Measurements from ENCODE around the gene MT1F.
"Not testable (repeated sequence)": the region's sequence is repeated elsewhere in the genome, so short reads cannot be mapped to it uniquely, and the experiment has no call there.

The MT1F gene

DNA sequence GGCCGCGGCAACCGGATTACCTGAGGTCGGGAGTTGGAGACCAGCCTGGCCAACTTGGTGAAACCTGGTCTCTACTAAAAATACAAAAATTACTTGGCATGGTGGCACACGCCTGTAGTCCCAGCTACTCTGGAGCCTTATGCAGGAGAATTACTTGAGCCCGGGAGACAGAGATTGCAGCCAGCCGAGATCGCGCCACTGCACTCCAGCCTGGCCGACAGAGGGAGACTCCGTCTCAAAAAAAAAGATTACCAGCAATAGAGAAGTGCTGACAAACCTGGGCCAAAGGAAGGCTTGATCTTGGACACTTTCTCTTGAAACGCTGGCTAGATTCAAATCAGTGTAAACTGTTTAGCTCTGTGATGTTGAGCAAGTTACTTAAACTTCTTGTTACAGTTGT, 16.2 kb downstream of the MT1F start:
- peak; percentile 20 to 27 for DNase-seq

DNA sequence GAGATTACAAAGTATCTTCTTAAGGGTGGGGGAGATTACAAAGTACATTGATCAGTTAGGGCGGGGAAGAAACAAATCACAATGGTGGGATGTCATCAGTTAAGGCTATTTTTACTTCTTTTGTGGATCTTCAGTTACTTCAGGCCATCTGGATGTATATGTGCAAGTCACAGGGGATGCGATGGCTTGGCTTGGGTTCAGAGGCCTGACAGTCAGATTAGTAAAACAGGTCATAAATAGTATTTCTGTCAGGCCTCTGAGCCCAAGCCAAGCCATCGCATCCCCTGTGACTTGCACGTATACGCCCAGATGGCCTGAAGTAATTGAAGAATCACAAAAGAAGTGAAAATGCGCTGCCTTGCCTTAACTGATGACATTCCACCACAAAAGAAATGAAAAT, 16.8 kb downstream of the MT1F start:
- not testable (repeated sequence) for DNase-seq

DNA sequence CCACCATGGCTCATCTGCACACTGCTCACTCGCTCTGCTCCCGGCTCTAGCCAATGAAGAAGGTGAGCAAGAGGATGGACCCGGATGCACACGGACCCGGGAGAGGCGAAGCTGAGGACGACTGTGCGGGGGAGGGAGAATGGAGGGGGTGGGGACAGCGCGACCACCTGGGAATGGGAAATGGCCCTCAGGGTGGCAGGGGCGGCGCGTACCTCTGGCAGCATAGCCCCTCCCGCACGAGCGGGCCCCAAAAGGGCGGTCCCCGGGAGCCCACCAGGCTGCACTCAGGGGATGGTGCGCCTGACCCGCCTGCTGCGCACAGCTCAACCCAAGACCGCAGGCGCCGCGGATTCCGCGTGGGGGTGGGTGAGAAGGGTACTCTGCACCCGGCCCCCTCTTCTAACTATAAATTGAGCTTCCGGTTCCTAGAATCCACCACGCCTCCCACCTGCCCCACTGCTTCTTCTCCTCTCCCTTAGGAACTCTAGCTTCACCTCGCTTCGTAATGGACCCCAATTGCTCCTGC, 18.0 kb downstream of the MT1F start:
- DNase-seq: peak; percentile 16 to 37

DNA sequence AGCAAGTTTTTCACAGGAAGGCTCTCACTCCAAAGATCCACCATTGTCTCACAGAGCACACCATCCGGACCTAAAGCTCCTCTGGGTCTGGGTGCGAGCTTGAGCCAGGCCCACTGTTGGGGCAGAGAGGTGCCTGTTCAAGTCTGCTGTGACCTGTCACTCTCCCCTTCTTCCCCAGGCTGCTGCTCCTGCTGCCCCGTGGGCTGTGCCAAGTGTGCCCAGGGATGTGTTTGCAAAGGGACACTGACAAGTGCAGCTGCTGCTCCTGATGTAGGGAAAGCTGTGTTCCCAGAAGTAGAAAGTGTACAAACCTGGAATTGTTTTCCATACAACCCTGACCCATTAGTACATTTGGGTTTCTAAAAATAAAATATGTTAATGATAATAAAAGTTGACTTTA, 19.7 kb downstream of the MT1F start:
- DNase-seq: no peak

DNA sequence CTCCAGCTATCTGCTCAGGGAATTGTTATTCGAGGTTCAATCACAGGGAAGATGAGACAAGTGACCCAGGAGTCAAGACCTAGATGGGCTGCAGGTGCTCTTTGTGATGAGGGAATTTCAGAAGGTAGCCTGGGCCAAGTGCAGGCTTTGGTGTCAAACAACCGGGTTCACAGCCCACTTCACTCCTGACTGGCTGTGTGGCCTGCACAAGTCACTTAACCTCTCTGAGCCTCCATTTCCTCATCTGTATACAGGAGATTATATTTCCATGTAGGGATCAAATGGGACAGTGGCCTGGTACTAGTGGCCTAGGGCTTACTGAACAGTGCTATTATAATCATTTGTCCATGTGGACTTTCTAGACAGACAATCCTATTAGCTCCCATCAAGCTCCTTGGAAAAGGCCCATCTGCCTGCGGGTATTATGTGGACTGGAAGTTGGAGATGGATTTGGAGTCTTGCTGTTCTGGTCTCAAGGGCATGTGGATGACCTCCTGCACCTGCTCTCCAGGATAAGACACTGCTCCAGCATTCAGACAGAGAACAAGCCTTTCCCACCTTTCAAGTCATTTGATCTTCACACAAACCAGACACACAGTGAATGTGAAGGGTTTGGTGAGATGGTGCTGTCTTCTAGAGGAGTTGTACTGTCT, 21.4 kb downstream of the MT1F start:
- no peak for DNase-seq

DNA sequence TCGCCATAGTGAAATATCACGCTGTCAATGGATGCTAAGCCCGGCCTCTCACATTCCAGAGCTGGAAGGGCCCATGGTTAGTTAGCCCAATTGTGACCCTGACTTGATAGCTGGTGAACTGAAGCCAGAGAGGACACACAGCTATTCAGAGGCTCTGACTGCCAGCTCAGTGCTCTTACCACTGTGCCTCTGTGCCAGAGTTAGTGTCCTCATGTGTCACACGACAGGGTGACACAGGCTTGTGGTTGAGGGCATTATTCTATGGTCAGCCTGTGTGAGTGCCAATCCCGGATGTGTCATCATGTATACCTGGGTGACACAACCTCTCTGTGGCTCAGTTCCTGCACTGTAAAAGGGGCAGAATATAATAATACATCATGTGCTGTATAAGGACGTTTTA, 22.1 kb downstream of the MT1F start:
- DNase-seq: no peak

DNA sequence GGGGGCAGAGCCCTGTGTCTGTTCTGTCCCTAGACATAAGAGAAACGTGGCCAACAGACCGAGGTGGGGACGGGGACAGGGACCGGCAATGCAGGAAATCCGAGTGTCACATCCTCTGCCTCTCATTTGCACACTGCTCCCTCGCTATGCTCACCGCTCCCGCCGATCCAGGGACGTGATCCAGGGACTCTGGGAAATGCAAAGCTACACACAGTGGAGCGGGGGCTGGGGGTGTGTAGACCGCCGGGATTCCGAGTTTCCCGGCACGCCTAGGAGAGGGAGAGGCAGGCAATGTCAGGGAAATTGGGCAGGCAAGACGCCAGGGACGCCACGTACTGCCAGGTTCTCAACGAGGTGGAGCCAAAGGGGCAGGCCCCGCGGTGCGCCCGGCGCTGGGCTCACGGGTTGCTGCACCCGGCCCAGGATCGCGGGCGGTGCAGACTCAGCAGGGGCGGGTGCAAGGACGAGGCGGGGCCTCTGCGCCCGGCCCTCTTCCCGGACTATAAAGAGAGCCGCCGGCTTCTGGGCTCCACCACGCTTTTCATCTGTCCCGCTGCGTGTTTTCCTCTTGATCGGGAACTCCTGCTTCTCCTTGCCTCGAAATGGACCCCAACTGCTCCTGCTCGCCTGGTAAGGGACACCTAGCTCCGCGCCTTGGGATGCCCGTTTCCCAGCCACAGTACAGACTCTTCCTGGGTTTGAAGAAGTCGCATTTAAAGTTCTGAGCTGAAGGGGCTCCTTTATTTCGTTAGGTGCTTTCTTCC, 24.4 kb downstream of the MT1F start, which contains the start of gene MT1X:
Gene MT1X, plus strand, starts transcription at position 532 of the 764 bp plus-strand sequence. Its CDS starts 71 bp downstream, at position 603.
- DNase-seq: peak; percentile 88

DNA sequence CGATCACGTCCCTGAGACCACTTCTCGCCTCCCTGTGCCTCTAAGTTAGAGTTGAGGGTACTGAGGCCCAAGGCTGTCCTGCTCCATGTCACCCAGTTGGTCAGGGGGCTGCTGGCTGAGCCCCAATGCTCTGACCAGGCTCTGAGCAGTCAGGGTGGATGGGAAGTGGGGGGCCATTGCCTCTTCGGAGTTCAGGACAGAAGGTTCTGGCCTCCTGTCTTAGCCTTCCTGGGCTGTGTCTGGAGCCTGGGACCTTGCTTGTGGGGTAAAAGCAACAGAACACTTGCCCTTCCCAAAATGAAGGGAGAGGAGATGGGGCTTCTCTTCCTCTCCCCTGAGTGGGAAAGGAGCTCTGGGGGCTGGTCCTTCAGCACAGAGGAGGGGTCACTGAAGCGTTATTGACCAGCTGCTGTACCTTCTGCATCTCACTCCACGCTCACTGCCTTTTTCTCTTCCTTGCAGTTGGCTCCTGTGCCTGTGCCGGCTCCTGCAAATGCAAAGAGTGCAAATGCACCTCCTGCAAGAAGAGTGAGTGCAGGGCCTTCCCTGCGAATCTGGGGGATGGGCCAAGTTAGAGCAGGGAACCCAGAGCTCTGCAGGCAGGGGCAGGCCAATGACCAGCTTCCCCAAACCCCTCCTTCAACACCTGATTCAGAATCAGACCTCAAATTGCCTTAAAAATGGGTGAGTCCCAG, 25.1 kb downstream of the MT1F start:
- DNase-seq: no peak

DNA sequence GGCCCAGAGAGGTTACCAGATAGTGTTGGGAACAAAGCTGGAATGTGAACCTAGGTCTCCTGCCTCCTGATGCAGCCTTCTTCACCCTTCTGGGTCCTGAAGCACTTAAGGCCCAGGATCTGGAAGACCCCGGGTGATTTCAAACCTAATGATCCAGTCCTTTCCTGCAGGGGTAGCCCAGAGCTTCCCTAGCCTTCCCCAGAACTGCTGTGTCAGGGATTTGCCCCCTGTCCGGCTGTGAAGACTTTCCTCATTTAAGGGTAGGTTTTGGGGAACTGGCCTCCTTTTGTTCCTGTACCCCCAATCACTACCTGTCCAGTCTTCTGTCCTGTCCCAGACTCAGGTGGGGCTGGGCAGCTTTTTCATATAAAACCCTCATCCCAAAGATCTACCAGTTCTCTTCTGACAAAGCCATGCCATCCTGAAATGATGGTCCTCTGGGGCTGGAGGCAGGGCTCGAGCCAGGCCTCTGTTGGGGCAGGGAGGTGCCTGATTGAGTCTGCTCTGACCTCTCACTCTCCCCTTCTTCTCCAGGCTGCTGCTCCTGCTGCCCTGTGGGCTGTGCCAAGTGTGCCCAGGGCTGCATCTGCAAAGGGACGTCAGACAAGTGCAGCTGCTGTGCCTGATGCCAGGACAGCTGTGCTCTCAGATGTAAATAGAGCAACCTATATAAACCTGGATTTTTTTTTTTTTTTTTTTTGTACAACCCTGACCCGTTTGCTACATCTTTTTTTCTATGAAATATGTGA, 25.8 kb downstream of the MT1F start:
- no peak for DNase-seq

DNA sequence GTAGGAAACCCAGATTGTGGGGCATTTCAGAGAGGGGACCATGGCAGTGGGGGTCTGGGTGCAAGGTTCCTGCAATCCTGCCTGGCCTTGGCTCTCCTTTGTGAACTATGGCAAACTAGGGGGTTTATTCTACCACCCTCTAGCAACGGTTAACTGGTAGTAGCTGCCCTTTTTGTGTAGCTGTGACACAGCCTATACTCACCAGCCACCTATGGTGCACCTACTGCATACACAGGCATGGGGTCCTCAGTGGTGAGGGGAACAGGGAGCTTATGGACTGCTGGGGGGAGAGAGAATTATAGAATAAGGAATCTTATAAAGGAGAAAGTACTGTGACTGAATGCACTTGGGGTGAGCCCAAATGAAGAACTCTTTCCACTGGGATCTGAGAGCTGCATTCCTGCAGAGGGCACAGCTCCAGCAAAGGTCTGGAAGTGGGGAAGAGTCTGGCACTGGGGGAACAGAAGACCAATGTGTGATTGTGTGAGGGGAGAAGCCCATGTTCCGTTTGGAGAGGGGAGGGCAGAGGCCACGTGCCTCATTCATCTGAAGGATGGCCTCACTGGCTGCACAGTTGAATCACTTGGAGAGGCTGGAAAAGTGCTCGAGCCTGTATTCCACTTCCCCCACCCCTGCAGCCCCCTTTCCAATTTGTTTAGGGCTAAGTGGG, 26.6 kb downstream of the MT1F start:
- DNase-seq: no peak

DNA sequence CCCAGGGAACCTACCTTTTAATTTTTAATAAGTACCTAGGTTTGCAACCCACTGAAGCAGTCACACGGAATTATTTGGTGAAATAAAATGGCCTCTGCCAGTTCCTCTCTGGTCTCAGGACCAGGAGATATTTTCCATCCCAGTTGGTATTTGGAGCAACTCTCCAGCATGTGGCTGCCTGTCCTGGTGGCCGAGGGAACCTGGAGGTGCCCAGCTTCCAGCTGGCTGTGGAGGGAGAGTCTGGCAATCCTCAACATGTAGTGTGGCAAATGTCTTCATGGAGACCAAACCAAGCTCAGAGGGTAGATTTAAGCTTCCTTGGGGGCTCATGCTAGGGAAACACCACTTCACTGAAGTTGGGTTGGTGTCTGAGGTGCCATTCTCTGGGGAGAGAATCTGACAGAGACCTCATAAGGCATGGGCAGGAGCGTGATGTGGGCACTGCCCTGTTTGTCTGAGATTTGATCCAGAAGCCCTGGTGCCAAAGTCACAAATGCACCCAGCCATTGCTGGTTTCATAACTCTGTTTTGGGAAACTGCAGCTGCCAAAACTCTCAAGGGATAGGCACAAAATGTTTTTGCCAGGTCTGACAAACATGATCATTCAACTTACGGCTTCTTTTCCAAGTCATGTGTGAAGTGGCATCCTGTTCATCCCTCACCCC, 27.3 kb downstream of the MT1F start:
- no peak for DNase-seq

DNA sequence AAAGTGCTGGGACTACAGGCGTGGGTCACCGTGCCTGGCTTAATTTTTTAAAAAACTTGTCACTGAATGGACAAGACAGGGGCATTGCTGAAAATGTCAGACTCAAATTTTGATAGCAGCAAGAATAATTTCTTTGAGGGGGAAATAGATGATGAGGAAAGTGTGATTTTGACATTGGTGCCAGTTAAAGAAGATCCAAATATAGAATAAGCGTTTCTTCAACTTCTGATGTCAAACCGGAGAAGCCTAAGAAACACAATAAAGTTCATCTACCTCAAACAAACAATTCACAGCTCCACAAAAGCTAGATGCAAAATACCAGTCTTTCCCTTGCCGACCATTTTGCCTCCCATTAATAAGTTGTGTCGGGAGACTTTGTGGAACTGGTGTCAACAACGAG, 29.0 kb downstream of the MT1F start:
- DNase-seq: no peak

DNA sequence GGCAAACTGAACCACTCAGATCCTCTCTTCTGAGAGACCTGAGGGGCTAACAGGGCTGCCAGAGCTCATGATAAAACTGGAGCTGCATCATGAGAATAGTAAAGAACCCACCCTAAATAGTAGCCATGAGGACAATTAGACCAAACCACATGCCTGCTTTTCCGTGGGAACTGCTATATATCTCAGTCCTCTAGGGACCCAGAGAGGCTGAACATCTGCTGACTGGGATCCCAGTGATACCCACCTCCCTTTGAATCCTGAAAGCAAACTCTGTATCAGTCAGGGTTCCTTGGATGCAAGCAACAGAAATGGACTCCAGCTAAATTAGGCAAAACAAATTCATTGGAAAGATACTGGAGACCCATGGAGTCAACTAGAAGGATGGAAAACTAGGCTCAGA, 31.0 kb downstream of the MT1F start:
- no peak for DNase-seq

DNA sequence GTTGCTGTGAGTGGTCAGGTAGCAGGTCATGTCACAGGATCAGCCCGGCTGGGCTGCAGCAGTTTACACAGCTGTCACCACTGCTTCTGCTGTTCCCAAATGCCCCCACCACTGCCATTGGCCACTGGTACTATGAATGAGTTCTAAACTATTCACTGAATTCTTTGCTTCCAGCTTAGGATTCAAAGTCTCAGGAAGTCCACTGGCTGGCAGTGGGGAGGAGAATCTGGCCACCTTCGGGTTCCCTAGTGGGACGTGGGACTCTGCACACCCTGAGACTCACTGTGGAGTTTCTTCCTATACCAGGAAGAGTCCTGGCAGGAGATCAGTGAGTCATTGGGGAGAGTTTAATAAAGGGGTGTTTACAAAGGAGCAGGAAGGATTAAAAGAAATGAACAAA, 31.4 kb downstream of the MT1F start:
- DNase-seq: no peak

DNA sequence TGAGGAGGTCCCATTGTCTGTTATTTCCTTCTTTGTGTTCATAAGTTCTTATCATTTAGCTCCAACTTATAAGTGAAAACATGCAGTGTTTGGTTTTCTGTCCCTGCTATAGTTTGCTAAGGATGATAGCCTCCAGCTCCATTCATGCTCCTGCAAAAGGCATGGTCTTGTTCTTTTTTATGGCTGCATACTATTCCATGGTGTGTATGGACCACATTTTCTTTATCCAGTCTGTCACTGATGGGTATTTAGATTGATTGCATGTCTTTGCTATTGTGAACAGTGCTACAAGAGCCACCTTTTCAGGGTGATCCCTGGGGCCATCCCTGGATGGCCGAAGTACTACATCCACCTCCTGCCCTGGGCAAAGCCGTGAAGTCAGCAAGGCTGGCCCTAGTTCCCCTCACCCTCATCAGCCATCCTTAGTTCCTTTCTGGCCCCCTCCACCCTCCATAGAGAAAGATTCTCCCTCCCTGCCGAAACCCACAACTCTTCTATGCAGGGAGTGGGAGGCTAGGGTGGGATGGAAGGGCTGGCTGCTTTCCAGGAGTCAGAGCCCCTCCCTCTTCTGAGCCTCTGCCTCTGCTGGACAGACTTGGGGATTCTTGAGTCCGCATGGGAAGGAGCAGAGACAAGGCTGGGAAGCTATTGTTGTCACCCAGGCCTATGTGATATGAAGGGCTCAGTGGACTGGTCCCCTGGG, 32.8 kb downstream of the MT1F start:
- DNase-seq: no peak

DNA sequence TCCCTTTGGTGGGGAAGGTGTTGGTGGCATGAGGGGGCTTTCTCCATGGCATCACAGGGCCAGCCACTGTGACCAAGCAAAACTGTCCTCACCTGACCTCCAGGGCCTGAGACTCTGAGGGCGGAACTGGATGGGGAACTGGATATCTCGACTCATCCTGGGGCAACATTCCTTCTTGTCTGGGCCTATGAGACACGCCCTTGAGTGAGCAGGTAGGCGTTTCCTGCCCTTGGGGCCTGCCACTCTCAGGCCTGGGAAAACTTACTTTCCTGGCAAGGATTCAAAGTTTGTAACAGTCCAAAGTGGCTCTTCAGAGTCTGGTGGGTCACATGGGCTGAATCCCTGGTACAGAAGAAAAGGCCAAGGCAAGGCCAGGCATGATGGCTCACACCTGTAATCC, 34.1 kb downstream of the MT1F start:
- no peak for DNase-seq

DNA sequence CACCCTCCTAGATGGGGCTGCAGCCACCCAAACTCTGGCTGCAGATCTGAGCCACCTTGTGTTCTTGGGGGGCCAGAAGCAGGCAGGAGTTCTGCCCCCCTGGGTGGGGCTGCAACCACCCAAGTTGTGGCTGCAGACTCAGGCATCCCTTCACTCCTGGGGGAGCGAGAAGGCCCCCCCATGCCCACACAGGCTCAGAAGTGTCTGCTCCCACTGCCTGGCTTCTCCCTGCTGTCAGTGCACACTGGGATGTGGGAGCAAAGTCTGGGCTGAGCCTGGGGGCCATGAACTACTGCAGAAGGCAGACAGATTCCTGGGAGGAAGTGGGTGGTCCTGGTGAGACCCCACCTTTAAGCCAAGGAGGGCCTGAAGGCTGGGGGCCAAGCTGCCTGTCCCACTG, 37.5 kb downstream of the MT1F start:
- DNase-seq: no peak

DNA sequence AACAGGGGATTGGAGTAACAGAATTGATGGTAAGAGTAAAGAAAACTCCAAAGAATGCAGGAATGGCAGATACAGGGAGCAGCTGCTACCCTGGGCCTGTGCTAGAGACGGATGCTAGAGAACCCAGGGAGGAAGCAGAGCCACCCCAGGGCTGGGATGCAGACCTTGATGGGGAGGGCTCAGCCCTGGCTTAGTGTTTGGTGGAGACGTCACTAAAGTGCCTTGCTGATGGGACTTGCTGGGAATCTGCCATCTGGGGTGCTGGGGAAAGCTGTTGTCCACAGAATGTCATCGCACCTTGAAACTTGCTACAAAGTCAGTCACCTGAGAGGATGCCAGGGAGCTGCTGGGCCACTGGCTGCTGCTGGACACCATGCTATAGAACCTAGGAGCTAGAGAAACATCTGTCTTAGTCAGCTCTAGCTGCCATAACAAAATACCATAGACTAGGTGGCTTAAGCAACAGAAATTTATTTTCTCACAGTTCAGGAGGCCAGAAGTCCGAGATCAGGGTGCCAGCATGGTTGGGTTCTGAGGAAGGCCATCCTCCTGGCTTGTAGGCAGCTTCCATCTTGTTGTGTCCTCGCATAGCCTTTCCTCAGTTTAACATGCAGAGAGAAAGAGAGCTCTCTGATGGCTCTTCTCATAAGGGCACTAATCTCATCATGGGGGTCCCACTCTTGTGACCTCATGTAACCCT, 39.8 kb downstream of the MT1F start:
- DNase-seq: no peak

DNA sequence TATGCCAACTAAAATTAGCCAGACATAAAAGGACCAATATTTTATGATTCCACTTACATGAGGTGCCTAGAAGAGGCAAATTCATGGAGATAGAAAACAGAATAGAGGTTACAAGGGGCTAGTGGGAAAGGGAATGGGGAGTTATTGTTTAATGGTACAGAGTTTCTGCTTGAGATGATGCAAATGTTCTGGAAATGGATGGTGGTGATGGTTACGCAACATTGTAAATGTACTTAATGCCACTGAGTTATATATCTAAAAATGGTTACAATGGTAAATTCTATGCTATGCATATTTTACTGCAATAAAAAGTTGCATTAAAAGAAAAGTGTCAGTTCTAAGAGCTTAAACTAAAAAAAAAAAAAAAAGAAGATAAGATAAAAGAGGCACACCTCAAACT, 42.4 kb downstream of the MT1F start:
- no peak for DNase-seq

DNA sequence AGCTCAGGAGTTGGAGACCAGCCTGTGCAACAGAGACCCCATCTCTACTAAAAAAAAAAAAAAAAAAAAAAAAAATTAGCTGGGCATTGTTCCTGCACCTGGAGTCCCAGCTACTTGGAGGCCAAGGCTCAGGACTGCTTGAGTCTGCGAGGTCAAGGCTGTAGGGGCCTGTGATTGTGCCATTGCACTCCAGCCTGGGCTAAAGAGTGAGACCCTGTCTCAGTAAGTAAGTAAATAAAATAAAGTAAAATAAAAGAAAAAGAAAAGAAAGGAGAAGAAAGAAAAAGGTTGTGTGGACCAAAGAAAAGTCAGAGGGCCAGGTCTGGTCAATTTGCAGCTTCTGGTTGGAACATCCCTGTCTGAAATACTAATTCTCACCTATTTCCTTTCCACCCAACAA, 42.9 kb downstream of the MT1F start:
- no peak for DNase-seq

DNA sequence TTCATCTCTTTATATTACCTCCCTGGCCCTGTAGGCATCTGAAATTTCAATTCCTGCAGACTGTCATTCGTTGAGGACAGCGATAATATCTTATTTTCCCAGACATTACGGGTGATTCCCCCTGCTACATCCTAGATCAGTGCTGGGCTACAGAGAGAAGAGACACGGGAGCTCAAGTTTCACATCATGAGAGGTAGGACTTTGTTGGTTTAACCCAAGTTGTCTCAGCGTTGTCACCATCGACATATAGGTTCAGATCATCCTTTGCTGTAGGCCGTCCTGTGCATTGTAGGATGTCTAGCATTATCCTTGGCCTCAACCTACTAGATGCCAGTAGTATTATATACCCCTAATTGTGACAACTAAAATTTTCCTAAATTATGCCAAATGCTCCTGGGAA, 43.8 kb downstream of the MT1F start:
- no peak for DNase-seq

Measured in CD4-positive, alpha-beta T cell treated with Interleukin-1 beta for 1 hour (primary cell).